Bronchial epithelial cell (primary cell): ENCODE data around the gene TEX2. TPM values are rescaled to one million over a fixed set of nuclear protein-coding genes. Genes with fewer than 3 reads are reported as not detected.
"Not testable (repeated sequence)": the region's sequence is repeated elsewhere in the genome, so short reads cannot be mapped to it uniquely, and the experiment has no call there.

ENCODE experiments used
- DNase-seq: peaks from one replicate; pipeline ENCODE4 v3.0.0-alpha.2; 2010; ENCODE audit warnings: low read depth
- FAIRE-seq: peaks from 2 replicates; lab custom pipeline; 2011; peaks lifted over from hg19 to GRCh38; lab: Jason Lieb, UNC
- H3K27me3 ChIP-seq: 2 replicates; pipeline ENCODE4 v1.5.1; 2011; ENCODE audit warnings: low read length; ENCODE audit not compliant: control insufficient read depth, insufficient read depth
- H3K36me3 ChIP-seq: 2 replicates; pipeline ENCODE4 v1.5.1; 2011; ENCODE audit warnings: low read length; ENCODE audit not compliant: control insufficient read depth, insufficient read depth
- H3K4me3 ChIP-seq: 2 replicates; pipeline ENCODE4 v1.5.1; 2011; ENCODE audit warnings: mild to moderate bottlenecking, low read depth, low read length, control low read depth
- CTCF ChIP-seq: IDR thresholded peaks from 2 replicates; pipeline ENCODE4 v1.5.1; 2011; ENCODE audit warnings: mild to moderate bottlenecking, moderate library complexity, low read length, control low read depth, inconsistent platforms; ENCODE audit not compliant: insufficient read depth, severe bottlenecking
- total RNA-seq: library from RNA; depleted of rRNA; stranded (reverse); fragments of >200 nt; gene quantifications from 2 replicates; pipeline ENCODE4 v1.2.1, GENCODE V29; 2014

TEX2 gene
- total RNA-seq, 1 donor from 2014 or later: 14.7 TPM

GRCh38 chr17:64225410-64225809 is 37.6 kb downstream of the TEX2 start:
- no peak for TF ChIP-seq CTCF
- FAIRE-seq: no peak
- no peaks in the 10 kb centered on the region for H3K27me3 ChIP-seq
- DNase-seq: no peak
- H3K36me3 ChIP-seq: no peaks in the 10 kb centered on the region
- H3K4me3 ChIP-seq: no peak overlapping the region

GRCh38 chr17:64223931-64224629 is 39.0 kb downstream of the TEX2 start:
- TF ChIP-seq CTCF: no peak
- no peaks in the 10 kb centered on the region for H3K36me3 ChIP-seq
- no peak for DNase-seq
- H3K4me3 ChIP-seq: no peak overlapping the region
- H3K27me3 ChIP-seq: no peaks in the 10 kb centered on the region
- no peak for FAIRE-seq

GRCh38 chr17:64223283-64223682 is 39.8 kb downstream of the TEX2 start:
- no peak for TF ChIP-seq CTCF
- H3K36me3 ChIP-seq: no peaks in the 10 kb centered on the region
- FAIRE-seq (no peak), DNase-seq (no peak)
- H3K4me3 ChIP-seq: no peak overlapping the region
- no peaks in the 10 kb centered on the region for H3K27me3 ChIP-seq

- TF ChIP-seq CTCF: no peak
- no peak for FAIRE-seq
- DNase-seq: no peak
- Histone ChIP-seq H3K4me3 (no peak overlapping the region), H3K27me3 (no peaks in the 10 kb centered on the region), H3K36me3 (no peaks in the 10 kb centered on the region)
Observed at GRCh38 chr17:64221679-64222078, 41.4 kb downstream of the TEX2 start.

- H3K36me3 ChIP-seq, FAIRE-seq, DNase-seq, H3K27me3 ChIP-seq, H3K4me3 ChIP-seq: not testable (repeated sequence)
Observed at GRCh38 chr17:64220604-64221003, 42.5 kb downstream of the TEX2 start.

- no peak for DNase-seq
- no peak overlapping the region for H3K4me3 ChIP-seq
- no peaks in the 10 kb centered on the region for H3K36me3 ChIP-seq
- TF ChIP-seq CTCF: no peak
- FAIRE-seq: no peak
- H3K27me3 ChIP-seq: no peaks in the 10 kb centered on the region
Observed at GRCh38 chr17:64219571-64219970, 43.5 kb downstream of the TEX2 start.
